GM19099 (cell line): ENCODE data around the gene LMTK2.

ENCODE experiments used
- POLR2A ChIP-seq: IDR thresholded peaks from 3 replicates; pipeline ENCODE4 v1.6.1; 2011; ENCODE audit warnings: low read depth; ENCODE audit not compliant: insufficient read length; ENCODE audit errors: extremely low read depth

Gene LMTK2

DNA sequence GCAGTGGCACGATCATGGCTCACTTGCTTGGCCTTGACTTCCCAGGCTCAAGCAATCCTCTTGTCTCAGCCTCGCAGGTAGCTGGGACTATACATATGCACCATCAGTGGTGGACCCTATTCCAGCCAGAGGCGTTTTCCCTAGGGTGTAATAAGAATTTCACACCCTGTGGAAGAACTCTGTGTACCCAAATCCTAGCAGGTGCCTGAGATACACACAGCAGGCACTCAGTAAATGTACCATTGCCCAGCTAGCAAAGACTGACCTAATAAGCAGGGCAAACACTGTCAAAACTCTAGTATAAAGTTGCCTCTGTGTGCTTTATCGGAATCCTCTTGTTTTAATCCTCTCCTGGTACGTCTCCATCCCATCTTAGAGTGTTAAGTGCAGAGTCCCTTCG, 70.9 kb downstream of the LMTK2 start:
- no peak for TF ChIP-seq POLR2A

DNA sequence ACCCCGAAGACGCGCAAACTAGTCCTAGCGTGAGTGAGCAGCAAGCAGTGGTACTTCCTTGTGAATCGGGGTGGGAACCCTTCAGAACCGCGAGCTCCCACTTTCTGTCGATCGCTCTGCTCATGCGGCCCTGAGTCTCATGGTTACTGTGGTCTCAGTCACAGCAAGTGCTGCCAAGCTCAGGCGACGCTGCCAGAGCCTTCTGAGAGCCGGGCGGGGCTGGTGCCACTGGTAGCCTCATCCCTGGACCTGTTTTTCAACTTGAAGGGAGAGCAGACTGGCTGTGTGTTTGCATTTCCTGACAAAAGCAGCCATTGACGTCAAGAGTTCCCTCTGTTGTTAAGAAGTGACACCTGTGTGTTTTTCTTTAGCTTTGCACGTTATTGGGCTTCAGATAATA, 71.7 kb downstream of the LMTK2 start:
- no peak for TF ChIP-seq POLR2A

DNA sequence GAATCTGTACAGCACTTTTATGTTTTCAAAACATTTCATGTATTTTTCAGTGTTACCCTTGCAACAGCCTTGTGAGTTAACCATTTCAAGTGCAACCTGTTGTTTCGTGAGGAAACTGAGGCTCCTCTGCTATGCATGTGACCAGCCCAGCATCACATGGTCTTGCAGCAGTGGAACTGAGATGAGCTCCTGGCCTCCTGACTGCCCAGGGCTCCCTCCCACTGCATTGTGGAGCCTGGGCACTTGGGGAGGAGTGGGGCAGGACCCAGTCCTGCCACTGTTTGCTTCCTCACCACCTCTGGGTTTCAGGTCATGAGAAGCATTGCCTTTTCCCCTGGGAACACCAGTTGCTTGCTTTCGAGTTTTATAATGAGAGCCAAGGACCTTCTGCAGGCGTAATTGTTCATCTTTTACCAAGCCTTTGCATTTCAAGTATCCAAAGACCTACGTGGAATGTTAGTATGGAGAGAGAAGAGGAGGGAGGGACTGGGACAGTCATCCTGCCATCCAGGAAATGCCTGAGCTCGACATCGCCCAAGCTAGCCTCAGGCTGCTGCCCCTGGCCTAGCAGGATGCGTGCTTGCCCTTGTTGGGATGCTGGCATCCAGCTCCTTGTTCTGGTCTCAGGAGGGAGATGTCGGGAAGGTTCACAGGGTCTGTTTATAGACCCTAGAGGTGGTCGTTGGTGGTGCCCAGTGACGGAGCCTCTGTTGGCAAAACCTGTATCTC, 72.3 kb downstream of the LMTK2 start:
- no peak for TF ChIP-seq POLR2A

DNA sequence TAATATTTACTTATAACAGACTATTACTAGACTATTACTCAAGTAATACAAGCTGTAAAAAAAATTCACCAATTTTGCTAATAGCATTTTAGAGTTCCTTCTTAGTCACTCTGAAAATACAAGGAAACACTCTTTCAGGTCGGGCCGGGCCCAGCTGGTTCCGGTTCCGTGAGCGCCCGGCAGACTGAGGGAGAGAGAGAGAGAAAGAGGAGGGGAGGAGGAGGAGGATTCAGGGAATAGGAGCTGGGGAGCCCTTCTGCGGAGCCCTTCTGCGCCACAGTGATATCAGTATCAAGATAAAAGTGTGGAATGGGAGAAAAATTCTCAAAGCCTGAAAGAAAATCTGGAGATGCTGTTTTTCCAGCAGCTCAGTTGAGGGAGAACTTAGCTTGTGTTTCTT, 74.1 kb downstream of the LMTK2 start:
- TF ChIP-seq POLR2A: no peak

DNA sequence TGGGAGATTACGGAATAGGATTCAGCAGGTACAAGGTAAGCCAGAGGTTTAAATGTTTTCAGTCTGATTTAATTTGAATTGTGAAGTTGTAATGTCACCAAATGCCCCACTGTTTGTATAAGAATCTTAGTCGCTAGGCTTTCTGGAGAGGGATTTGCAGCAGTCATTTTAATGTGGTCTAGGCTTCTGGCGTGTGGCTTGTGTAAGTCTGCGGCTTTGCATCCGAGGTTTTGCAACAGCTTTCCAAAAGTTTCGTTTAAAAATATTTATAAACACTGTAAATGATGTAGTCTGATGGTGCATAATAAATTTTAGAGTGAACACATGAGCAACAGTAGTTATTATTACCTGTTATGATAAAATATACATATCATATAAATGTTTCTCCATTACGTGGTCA, 78.4 kb downstream of the LMTK2 start:
- no peak for TF ChIP-seq POLR2A

DNA sequence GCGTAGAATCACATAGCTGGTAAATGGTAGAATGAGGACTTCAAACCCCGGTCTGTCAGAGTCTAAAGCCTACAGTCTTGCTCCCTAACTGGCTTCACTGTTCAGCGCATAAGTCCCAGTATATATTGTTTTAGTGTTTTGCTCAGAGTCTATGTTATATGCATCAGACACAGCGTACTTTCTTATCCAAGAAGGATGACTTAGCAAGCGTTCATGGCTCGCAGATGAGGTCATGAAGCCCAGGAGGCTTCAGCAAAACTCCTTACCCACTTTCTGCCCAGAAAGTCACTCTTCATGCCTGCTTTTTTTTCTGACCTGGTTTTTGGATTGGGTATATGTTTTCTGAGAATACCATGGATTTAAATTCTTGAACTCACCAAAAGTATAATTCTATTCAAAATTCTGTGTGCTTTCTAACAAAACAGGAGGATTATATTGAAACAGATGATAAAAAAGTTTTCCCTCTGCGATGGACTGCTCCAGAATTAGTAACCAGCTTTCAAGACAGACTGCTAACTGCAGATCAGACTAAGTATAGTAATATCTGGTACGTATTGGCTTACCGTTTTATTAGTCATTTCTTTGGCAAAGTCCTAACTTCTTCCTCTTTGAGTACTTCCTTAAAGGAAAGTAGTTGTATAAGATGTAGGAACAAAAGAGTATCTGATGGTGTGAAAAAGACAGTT, 79.9 kb downstream of the LMTK2 start:
- no peak for TF ChIP-seq POLR2A

DNA sequence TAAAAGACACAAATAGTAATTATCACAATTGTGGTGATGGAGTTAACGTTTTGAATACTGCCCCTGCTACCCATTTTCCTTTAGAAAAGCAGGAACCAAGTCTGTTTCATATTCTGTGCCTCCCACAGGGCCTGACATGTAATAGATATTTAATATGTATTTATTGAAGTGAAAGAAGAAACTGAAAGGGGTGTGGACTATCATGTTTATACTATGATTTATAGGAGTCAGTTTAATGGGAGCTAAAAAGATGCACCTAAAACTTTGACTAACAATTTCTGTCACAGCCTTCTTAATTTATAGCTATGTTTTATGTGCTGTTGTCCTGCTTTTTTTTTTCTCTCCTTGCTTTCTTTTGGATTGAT, 80.5 kb downstream of the LMTK2 start:
- no peak for TF ChIP-seq POLR2A

DNA sequence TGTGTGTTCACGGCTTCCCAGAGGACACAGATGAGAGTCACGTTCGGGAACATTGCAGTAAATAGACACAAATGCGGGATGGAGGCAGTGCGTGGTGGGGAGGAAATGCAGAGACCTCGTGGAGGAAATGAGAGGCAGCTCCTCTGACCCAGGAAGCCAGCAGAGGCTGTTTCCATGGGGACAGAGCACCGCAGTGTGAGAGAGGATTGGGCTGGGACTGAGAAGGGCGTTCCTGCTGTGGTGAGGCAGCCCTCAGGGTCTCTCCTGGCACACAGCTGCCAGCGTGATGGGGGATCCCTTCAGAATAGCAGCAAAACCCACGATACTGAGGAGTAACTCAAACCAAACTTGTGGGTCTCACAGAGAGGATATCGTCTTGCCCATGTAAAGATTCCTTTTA, 82.9 kb downstream of the LMTK2 start:
- TF ChIP-seq POLR2A: no peak

DNA sequence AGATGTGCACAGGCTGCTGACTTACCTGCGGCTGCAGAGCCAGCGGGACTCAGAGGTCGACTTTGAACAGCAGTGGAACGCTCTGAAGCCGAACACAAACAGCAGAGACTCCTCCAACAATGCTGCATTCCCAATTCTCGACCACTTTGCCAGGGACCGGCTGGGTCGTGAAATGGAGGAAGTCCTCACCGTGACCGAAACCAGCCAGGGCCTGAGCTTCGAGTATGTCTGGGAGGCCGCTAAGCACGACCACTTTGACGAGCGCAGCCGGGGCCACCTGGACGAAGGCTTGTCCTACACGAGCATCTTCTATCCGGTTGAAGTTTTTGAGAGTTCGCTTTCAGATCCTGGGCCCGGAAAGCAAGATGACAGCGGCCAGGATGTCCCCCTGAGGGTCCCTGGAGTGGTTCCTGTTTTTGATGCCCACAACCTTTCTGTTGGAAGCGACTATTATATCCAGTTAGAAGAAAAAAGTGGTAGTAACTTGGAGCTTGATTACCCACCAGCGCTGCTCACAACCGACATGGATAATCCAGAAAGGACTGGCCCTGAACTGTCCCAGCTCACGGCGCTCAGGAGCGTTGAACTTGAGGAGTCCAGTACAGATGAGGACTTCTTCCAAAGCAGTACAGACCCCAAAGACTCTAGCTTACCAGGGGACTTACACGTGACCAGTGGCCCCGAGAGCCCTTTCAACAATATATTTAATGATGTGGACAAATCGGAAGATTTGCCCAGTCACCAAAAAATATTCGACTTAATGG, 85.2 kb downstream of the LMTK2 start:
- no peak for TF ChIP-seq POLR2A

DNA sequence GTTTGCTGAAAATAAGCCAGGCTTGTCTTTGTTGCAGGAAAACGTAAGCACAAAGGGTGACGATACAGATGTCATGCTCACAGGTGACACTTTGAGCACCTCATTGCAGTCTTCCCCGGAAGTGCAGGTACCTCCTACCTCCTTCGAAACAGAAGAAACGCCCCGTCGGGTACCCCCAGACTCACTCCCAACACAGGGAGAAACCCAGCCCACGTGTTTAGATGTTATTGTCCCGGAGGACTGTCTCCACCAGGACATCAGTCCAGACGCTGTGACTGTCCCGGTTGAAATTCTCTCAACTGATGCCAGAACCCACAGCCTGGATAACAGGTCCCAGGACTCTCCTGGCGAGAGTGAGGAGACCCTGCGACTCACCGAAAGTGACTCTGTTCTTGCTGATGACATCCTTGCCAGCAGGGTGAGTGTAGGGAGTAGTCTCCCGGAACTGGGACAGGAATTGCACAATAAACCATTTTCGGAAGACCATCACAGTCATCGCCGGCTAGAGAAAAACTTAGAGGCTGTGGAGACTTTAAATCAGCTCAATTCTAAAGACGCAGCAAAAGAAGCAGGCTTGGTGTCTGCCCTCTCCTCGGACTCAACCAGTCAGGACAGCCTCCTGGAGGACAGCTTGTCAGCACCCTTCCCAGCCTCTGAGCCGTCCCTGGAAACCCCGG, 86.3 kb downstream of the LMTK2 start:
- no peak for TF ChIP-seq POLR2A

DNA sequence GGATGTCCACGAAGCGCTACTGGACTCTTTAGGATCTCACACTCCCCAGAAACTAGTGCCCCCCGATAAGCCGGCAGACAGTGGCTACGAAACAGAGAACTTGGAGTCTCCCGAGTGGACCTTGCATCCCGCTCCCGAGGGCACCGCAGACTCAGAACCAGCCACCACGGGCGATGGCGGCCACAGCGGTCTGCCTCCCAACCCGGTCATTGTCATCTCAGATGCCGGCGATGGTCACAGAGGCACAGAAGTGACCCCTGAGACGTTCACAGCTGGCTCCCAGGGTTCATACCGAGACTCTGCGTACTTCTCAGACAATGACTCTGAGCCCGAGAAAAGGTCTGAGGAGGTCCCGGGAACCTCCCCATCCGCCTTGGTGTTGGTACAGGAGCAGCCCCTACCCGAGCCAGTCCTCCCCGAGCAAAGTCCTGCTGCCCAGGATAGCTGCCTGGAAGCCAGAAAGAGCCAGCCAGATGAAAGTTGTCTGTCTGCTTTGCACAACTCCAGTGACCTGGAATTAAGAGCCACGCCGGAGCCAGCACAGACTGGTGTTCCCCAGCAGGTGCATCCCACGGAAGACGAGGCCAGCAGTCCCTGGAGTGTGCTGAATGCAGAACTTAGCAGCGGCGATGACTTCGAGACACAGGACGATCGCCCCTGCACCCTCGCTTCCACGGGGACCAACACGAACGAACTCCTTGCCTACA, 87.0 kb downstream of the LMTK2 start:
- no peak for TF ChIP-seq POLR2A

DNA sequence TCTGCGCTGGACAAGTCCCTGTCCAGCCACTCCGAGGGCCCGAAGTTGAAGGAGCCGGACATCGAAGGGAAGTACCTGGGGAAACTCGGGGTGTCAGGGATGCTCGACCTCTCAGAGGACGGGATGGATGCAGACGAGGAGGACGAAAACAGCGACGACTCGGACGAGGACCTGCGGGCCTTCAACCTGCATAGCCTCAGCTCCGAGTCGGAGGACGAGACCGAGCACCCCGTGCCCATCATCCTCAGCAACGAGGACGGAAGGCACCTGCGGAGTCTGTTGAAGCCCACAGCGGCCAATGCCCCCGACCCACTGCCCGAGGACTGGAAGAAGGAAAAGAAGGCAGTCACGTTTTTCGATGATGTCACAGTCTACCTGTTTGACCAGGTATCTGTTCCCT, 87.5 kb downstream of the LMTK2 start:
- TF ChIP-seq POLR2A: no peak

DNA sequence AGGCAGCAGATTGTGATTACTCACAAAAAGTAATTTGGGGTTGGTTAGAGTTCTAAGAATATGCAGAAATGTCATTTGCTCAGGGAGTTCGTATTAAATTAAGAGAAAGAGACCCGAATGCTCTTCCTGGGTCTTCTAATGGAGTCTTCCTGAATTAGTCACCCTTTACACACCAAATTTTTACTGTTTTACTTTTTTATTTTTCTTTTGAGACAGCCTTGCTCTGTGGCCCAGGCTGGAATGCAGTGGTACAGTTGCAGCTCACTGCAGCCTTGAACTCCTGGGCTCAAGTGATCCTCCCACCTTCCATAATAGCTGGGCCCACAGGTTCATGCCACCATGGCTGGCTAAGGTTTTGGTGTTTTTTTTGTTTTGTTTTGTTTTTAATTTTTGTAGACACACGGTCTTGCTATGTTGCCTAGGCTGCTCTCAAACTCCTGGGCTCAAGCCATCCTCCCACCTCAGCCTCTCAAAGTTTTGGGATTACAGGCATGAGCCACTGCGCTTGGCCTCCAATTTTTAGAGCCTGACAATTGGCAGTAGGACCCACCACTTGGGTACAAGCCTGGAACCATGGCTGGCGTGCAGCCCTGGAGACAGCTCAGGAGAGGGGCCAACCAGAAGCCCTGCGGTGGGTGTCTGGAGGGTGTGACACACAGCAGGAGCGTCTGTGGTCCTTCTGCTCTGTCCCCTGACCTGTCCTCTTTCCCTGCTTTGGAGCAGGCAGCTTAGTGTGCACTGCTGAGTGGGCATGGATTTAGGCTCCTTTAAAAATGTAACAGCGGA, 88.2 kb downstream of the LMTK2 start:
- TF ChIP-seq POLR2A: no peak
